Chondrocyte (in vitro differentiated cells): ENCODE measurements around the gene LGMN. TPM values are rescaled to one million over a fixed set of nuclear protein-coding genes. Genes with fewer than 3 reads are reported as not detected.
"Not testable (repeated sequence)": the region's sequence is repeated elsewhere in the genome, so short reads cannot be mapped to it uniquely, and the experiment has no call there.

Experiments
- DNase-seq: peaks from one replicate; pipeline ENCODE4 v3.0.0; 2021; ENCODE audit warnings: mixed read lengths, low spot score
- H3K27ac Mint-ChIP-seq: one replicate; pipeline ENCODE4 v1.8.0; 2021; ENCODE audit warnings: mild to moderate bottlenecking, moderate library complexity, mixed read lengths; ENCODE audit not compliant: unreplicated experiment
- H3K27me3 Mint-ChIP-seq: 2 replicates; pipeline ENCODE4 v1.8.0; 2021; ENCODE audit warnings: low read depth, mixed read lengths
- H3K36me3 Mint-ChIP-seq: 2 replicates; pipeline ENCODE4 v1.8.0; 2021; ENCODE audit warnings: low read depth, mixed read lengths
- H3K4me1 Mint-ChIP-seq: 2 replicates; pipeline ENCODE4 v1.8.0; 2021; ENCODE audit warnings: low read depth, mild to moderate bottlenecking, mixed read lengths
- H3K4me3 Mint-ChIP-seq: one replicate; pipeline ENCODE4 v1.8.0; 2021; ENCODE audit warnings: mild to moderate bottlenecking, moderate library complexity, mixed read lengths; ENCODE audit not compliant: unreplicated experiment
- H3K9me3 Mint-ChIP-seq: 2 replicates; pipeline ENCODE4 v1.8.0; 2021; ENCODE audit warnings: low read depth, mixed read lengths
- total RNA-seq: library from RNA; stranded (reverse); gene quantifications from 3 replicates; pipeline ENCODE4 v1.2.1, GENCODE V29; 2021
- TF ChIP-seq, protein P1 (sequence below): fragments of 200-600 bp; sonication (generic); IDR thresholded peaks from 2 replicates; pipeline ENCODE4 v1.5.0; 2021; ENCODE audit warnings: antibody characterized with exemption, mild to moderate bottlenecking, moderate library complexity

The LGMN gene
- total RNA-seq, 1 donor from 2014 or later, result 134 TPM

DNA sequence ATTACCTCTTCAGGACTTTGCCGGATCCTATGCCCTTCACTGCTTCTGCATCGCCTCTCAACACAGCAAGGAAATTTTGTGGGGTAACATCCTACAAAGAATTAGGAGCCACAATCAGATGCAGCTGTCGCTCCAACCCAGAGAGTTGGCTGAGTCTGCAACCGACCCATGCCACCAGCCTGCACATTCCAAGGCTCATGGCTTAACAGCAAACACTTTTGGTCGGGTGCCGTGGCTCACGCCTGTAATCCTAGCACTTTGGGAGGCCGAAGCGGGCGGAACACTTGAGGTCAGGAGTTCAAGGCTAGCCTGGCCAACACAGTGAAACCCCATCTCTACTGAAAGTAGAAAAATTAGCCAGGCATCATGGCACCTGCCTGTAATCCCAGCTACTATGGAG, 32.3 kb downstream of the LGMN start:
- Mint-ChIP-seq H3K36me3 (peaks cover 7% of the 10 kb centered on the region), H3K27me3 (no peaks in the 10 kb centered on the region), H3K9me3 (no peaks in the 10 kb centered on the region), H3K4me3 (no peak overlapping the region), H3K27ac (no peak overlapping the region), H3K4me1 (peaks cover 11% of the 10 kb centered on the region)
- DNase-seq, result no peak
- TF ChIP-seq, protein P1, sequence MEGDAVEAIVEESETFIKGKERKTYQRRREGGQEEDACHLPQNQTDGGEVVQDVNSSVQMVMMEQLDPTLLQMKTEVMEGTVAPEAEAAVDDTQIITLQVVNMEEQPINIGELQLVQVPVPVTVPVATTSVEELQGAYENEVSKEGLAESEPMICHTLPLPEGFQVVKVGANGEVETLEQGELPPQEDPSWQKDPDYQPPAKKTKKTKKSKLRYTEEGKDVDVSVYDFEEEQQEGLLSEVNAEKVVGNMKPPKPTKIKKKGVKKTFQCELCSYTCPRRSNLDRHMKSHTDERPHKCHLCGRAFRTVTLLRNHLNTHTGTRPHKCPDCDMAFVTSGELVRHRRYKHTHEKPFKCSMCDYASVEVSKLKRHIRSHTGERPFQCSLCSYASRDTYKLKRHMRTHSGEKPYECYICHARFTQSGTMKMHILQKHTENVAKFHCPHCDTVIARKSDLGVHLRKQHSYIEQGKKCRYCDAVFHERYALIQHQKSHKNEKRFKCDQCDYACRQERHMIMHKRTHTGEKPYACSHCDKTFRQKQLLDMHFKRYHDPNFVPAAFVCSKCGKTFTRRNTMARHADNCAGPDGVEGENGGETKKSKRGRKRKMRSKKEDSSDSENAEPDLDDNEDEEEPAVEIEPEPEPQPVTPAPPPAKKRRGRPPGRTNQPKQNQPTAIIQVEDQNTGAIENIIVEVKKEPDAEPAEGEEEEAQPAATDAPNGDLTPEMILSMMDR, result no peak

DNA sequence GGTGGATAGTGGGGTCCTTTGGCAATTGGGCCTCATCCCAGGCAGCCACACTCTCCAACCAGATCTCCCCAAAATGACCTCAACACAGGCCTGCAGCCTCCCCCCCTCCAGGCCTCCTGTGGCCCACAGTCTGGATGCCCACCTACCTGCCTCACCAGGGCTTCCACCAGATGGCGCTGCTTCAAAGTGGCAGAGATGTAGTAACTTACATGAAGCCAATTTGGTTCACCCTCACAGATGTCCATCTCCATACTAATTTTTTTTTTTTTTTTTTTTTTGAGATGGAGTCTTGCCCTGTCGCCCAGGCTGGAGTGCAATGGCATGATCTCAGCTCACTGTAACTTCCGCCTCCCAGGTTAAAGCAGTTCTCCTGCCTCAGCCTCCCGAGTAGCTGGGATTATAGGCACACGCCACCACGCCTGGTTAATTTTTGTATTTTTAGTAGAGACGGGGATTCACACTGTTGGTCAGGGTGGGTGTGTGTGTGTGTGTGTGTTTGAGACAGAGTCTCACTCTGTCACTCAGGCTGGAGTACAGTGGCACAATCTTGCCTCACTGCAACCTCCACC, 33.6 kb downstream of the LGMN start:
- H3K4me3 Mint-ChIP-seq, H3K27me3 Mint-ChIP-seq, DNase-seq, H3K27ac Mint-ChIP-seq, H3K9me3 Mint-ChIP-seq, H3K4me1 Mint-ChIP-seq: not testable (repeated sequence)
- TF ChIP-seq, protein P1, result peak; percentile 79
- H3K36me3 Mint-ChIP-seq, result peaks cover 13% of the 10 kb centered on the region

DNA sequence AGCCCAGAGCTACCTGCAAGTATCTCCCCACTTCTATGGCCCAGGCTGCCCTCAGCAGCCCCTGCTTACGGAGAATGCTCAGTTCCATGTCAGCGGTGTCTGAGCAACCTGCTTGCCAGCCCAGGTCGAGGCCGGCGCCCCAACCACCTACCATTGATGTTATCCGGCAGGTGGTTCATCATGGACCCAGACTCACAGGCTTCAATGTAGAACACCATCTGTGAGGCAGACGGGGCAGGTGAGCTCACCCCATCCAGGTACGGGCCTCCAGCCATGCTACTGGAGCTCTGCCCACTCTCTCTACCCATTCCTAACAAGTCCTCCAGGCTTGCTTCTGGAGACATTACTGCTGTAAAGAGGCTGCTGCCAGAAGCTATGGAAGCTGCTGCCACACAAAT, 35.8 kb downstream of the LGMN start:
- no peak for DNase-seq
- H3K27ac Mint-ChIP-seq, result no peak overlapping the region
- TF ChIP-seq, protein P1, result no peak
- H3K27me3 Mint-ChIP-seq, result no peaks in the 10 kb centered on the region
- H3K4me3 Mint-ChIP-seq, result no peak overlapping the region
- no peaks in the 10 kb centered on the region for H3K9me3 Mint-ChIP-seq
- H3K4me1 Mint-ChIP-seq, result peaks cover 12% of the 10 kb centered on the region
- H3K36me3 Mint-ChIP-seq, result peaks cover 15% of the 10 kb centered on the region

DNA sequence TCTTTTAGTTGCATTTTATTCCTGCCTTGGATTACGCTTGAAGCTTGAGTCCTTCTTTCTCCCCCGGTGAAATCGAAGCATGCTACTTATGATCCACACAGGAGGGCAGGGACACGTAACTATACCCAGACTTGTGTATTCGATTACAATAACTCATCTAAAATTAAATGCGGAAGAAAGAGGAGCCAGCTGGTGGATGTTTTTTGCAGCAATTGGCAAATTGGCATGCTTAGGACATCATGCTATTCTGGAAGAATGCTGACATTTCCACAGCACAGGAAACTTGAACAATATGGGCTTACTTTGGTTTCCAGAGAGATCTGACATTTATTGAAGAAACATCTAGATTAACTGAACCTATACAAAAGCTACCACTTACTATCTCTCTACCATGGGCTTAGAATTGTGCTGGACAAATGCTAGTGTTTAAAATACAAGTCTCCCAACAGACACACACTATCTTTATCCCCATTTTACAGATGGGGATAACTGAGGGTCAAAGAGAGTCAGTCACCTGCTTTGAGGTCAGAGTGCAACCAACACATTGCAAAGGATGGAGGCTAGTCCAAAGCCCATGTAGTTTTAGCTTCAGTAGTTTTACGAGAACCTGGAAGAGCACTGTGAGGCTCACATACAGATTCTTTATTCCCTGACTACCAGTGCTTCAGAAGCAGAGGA, 36.3 kb downstream of the LGMN start:
- Mint-ChIP-seq H3K27me3 (no peaks in the 10 kb centered on the region), H3K36me3 (peaks cover 18% of the 10 kb centered on the region)

DNA sequence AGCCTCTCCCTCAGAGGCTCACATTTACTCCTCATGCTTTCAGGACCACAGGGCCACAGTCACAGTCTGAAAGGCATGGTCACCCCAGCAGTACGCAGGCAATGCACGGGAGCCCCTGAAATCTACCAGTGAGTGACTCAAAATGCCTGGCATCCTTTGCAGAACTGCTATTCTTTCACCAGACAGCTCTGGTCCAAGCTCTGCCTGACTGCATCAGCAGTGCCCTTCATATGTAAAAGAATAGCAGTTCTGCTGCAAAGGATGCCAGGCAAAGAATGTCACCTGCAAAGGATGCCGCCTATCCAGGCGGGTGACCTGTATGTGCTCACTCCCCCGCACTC, 38.5 kb downstream of the LGMN start:
- Mint-ChIP-seq H3K4me3 (no peak overlapping the region), H3K27me3 (no peaks in the 10 kb centered on the region), H3K27ac (no peak overlapping the region), H3K36me3 (peaks cover 24% of the 10 kb centered on the region), H3K9me3 (no peaks in the 10 kb centered on the region), H3K4me1 (peaks cover 12% of the 10 kb centered on the region)
- DNase-seq, result no peak
- TF ChIP-seq, protein P1, result no peak

More for the DNA sequence above, 36.3 kb downstream of the LGMN start:
- H3K4me1 Mint-ChIP-seq, result peaks cover 12% of the 10 kb centered on the region
- no peak overlapping the region for H3K27ac Mint-ChIP-seq
- no peaks in the 10 kb centered on the region for H3K9me3 Mint-ChIP-seq
- TF ChIP-seq, protein P1, result no peak
- DNase-seq, result no peak
- no peak overlapping the region for H3K4me3 Mint-ChIP-seq
